Activated gamma-delta T cell treated with Interleukin-2 at 50 U/mL for 16 hours (primary cell): ENCODE data around the gene MYL12B.
A peak's percentile ranks its signal among the peaks of the same experiment; 100 is the strongest.
"Not testable (repeated sequence)": the region's sequence is repeated elsewhere in the genome, so short reads cannot be mapped to it uniquely, and the experiment has no call there.

ENCODE experiments used
- DNase-seq: peaks from one replicate; pipeline ENCODE4 v3.0.0-alpha.2; 2020

Gene MYL12B

DNA sequence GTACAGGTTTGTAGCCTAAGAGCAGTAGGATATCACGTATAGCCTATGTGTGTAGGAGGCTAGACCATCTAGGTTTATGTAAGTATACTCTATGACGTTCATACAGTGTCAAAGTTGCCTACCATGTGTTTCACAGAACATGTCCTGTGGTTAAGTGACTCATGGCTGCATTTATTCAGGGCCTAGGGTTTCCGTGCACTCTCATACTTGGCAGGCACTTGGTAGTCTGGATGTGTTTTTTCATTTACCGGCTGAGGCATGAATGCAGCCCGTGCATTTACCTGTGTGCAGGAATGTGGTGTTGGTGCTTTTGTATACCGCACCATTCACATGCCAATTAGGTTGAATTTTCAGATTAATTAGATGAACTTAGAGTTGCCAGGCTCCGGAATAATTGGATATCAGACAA, 43.4 kb downstream of the MYL12B start:
- DNase-seq = peak; percentile 25

DNA sequence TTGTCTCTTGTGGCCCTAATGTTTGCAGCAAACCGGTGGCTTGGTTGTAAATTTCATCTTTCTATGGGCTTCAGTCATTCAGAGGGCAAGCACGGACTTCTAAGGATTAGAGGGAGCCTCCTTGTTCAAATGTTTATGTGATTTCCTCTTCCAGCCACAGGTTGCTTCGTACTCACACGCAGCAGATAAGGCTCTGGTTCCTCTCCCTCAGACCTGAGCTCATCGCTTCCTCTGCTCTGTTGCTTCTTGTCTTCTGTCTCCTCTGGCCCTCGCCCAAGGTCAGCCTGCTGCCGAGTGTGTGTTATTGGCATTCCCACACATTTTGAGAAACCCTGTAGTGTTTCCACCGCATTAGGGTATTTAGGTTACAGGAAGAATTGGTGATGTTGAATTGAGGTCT, 44.0 kb downstream of the MYL12B start:
- no peak for DNase-seq

DNA sequence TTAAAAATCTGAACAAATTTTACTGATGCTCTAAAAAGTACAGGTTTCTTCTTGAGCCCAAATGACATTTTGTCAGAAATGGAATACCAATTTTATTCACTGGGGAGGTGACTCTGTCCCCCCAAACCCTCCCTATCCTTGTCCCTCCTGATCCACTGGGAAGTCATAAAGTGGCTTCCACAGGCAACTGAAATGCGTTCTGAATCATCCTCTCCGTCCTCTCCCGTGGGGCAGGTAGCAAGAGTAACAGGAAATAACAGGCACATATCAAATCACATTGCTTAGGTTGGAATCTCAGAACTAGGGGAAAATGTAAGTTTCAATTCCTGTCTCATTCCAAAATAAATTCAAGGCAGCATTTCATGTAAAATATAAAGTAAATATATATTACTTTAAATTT, 44.5 kb downstream of the MYL12B start:
- no peak for DNase-seq

DNA sequence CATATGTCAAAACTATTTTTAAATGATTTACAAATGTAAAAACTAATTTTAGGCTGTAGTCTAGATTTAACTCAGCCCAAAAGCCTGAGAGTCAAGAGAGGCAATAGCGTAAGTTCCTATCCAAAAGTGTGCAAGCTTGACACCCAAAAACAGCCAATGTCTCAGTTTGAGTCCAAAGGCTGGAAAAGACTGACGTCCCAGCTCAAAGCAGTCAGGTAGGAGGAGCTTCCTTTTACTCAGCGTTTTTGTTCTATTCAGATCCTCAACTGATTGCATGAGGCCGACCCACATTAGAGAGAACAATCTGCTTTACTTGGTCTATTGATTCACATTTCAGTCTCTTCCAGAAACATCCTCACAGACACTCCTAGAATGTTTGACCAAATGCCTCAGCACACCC, 51.8 kb downstream of the MYL12B start:
- DNase-seq = no peak

DNA sequence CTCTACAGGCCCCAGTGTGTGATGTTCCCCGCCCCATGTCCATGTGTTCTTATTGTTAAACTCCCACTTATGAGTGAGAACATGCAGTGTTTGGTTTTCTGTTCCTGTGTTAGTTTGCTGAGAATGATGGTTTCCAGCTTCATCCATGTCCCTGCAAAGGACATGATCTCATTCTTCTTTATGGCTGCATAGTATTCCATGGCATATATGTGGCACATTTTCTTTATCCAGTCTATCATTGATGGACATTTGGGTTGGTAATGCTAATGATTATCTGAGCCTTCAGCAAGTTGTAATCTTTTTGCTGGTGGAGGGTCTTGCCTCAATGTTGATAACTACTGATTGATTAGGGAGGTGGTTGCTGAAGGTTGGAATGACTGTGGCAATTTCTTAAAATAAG, 53.4 kb downstream of the MYL12B start:
- DNase-seq = not testable (repeated sequence)

DNA sequence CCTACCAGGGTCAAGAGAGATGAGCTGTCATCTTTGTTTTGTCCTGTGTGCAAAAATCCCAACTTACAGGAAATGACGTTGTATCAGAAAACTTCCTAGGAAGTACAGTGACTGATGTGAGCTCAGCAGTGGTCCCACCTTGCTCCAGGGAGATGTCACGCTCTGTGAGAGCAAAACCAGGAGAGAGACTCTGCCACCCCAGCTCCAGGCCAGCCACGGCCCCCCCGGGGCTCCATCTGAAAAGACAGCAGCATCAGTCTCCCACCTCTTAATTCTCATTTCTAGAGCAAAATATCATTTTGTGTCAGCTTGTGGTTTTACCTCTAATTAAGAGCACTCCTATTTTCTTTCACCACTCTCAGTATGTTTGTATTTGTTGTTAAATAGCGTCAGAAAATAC, 57.5 kb downstream of the MYL12B start:
- no peak for DNase-seq

DNA sequence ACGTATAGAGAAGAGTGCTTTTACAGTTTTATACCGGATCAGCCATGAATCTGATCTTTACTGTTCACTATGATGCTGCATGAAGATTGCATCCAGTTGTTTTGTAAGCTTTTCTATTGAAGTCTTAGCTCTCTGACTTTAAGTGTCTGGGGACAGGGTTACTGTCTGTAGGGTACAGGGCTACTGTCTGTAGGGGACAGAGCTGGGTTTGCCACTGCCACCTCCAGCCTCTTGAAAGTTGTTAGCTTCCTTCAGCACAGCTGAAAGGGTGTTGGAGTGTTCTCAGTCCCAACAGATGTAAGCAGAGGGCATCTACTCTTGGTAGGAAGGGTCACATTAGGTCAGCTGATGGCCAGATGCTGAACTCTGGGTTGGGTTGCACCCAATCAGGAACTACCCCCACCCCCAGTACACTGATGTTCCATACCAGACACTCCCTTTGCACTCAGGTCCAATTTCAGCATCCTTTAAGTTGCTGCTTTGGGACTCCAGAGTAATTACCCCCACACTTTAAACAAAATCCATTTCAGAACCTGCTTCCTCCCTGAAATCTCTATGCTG, 58.0 kb downstream of the MYL12B start:
- DNase-seq = no peak

DNA sequence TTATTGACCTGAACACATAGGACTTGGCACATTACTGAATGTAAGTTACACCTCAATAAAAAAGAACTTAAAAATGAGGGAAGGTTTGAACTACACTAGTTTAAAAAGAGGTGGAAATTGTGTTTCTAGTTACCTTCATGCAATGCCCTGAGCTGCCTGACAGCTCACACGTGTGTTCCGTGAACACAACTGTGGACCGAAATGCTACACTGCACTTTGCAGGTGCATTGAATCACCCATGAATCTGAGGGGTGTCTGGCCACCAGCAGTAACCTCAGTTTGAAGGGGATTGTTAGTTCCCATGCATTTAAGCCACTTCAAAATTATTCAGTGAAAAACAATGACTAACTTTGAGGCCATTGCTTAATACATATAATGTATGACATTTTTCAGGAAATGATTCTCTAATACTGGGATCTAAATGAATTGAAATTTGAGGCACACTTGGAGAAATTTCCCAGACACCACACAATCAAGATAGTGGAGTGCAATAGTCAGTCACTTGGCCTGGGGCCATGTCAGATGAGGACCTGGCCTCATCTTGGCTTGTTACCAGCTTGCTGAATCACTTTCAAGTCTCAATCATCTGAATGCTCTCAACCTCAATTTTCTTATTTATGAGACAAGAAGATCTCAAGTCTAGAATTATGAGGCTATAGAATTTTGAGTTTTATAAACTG, 59.3 kb downstream of the MYL12B start:
- DNase-seq = no peak

DNA sequence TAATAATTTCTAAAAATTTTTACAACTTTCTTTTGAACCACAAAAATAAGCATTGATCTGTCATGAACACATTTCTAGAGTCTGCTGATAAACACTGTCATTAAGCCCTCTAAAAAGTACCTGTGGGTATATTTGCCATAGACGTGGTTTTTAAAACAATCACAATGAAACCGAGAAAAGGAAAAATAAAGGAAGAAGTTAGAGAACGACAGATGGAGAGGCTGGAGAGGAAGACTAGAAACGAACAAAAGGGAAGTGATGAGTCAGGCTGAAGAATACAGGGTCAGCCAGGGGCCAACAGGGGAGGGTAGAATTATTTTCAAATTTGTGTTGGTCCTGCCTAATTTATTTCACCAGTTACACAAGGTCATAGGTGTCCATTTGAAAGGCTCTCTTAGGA, 62.0 kb downstream of the MYL12B start:
- no peak for DNase-seq
